Fibroblast of villous mesenchyme (primary cell): ENCODE results near the gene PACS1. TPM values are rescaled to one million over a fixed set of nuclear protein-coding genes. Genes with fewer than 3 reads are reported as not detected.

ENCODE experiments used
- DNase-seq: peaks from one replicate; pipeline ENCODE4 v3.0.0-alpha.2; 2010; ENCODE audit warnings: low read depth
- H3K4me3 ChIP-seq: 2 replicates; pipeline ENCODE4 v1.5.1; 2011; ENCODE audit warnings: low read depth, mild to moderate bottlenecking, low read length
- CTCF ChIP-seq: IDR thresholded peaks from 2 replicates; pipeline ENCODE4 v1.5.1; 2012; ENCODE audit warnings: low read depth, mild to moderate bottlenecking, low read length; ENCODE audit not compliant: insufficient read depth
- total RNA-seq: library from RNA; depleted of rRNA; stranded (reverse); fragments of >200 nt; gene quantifications from 2 replicates; pipeline ENCODE4 v1.2.3, GENCODE V29; 2012

PACS1 gene
- total RNA-seq, 1 donor, result 36.7 TPM

GRCh38 chr11:66035653-66036333 is 34.3 kb upstream of the PACS1 start:
- TF ChIP-seq CTCF, result no peak
- no peak for DNase-seq
- H3K4me3 ChIP-seq, result no peak overlapping the region

- no peak for DNase-seq
- TF ChIP-seq CTCF, result no peak
- no peak overlapping the region for H3K4me3 ChIP-seq
These were observed 33.8 kb upstream of the PACS1 start for GRCh38 chr11:66036334-66036710.

GRCh38 chr11:66037327-66037726 is 32.7 kb upstream of the PACS1 start:
- TF ChIP-seq CTCF, result no peak
- H3K4me3 ChIP-seq, result no peak overlapping the region
- no peak for DNase-seq

- no peak overlapping the region for H3K4me3 ChIP-seq
- DNase-seq, result no peak
- no peak for TF ChIP-seq CTCF
These were observed 30.3 kb upstream of the PACS1 start for GRCh38 chr11:66039765-66040164.

GRCh38 chr11:66042227-66042995 is 27.7 kb upstream of the PACS1 start:
- no peak overlapping the region for H3K4me3 ChIP-seq
- no peak for TF ChIP-seq CTCF
- no peak for DNase-seq

- no peak overlapping the region for H3K4me3 ChIP-seq
- no peak for TF ChIP-seq CTCF
- no peak for DNase-seq
These were observed 26.8 kb upstream of the PACS1 start for GRCh38 chr11:66042996-66043906.
